Glomerular visceral epithelial cell (primary cell): ENCODE data around the gene PHKG2.

Experiments
- DNase-seq: peaks from one replicate; pipeline ENCODE4 v3.0.0-alpha.2; 2016; ENCODE audit errors: extremely low spot score

The PHKG2 gene

GRCh38 chr16:30728321-30728720 lies 19.9 kb upstream of the PHKG2 start:
- DNase-seq, result no peak

GRCh38 chr16:30728899-30729672 lies 19.1 kb upstream of the PHKG2 start:
- no peak for DNase-seq

- no peak for DNase-seq
Measured at GRCh38 chr16:30731411-30731810, 16.8 kb upstream of the PHKG2 start.

GRCh38 chr16:30736995-30737793 lies 11.0 kb upstream of the PHKG2 start:
- no peak for DNase-seq

- DNase-seq, result no peak
Measured at GRCh38 chr16:30737794-30738648, 10.2 kb upstream of the PHKG2 start.

GRCh38 chr16:30738984-30739951 lies 9.0 kb upstream of the PHKG2 start:
- DNase-seq, result no peak

GRCh38 chr16:30740364-30741251 lies 7.6 kb upstream of the PHKG2 start:
- DNase-seq, result peak; percentile 83

GRCh38 chr16:30741461-30741914 lies 6.7 kb upstream of the PHKG2 start:
- peak; percentile 90 for DNase-seq

GRCh38 chr16:30743716-30744115 lies 4.5 kb upstream of the PHKG2 start:
- no peak for DNase-seq

- DNase-seq, result no peak
Measured at GRCh38 chr16:30744183-30744582, 4.0 kb upstream of the PHKG2 start.

GRCh38 chr16:30745082-30745481 lies 3.1 kb upstream of the PHKG2 start:
- DNase-seq, result no peak

- DNase-seq, result no peak
Measured at GRCh38 chr16:30746638-30747175, 1.5 kb upstream of the PHKG2 start.

- DNase-seq, result peak; percentile 18
Measured at GRCh38 chr16:30747331-30747730, 894 bp upstream of the PHKG2 start.

GRCh38 chr16:30748634-30749445 lies 615 bp downstream of the PHKG2 start:
- DNase-seq, result peak; percentile 58

GRCh38 chr16:30750201-30750600 lies 2.0 kb downstream of the PHKG2 start:
- DNase-seq, result no peak

GRCh38 chr16:30750876-30751465 lies 2.7 kb downstream of the PHKG2 start:
- no peak for DNase-seq

GRCh38 chr16:30753596-30753995 lies 5.4 kb downstream of the PHKG2 start:
- no peak for DNase-seq
